CD4-positive, alpha-beta T cell treated with Interleukin-17A for 1 hour (primary cell): ENCODE measurements around the gene TPCN2.

Source experiments
- DNase-seq: peaks from one replicate; pipeline ENCODE4 v3.0.0-alpha.2; 2020

The TPCN2 gene

DNA sequence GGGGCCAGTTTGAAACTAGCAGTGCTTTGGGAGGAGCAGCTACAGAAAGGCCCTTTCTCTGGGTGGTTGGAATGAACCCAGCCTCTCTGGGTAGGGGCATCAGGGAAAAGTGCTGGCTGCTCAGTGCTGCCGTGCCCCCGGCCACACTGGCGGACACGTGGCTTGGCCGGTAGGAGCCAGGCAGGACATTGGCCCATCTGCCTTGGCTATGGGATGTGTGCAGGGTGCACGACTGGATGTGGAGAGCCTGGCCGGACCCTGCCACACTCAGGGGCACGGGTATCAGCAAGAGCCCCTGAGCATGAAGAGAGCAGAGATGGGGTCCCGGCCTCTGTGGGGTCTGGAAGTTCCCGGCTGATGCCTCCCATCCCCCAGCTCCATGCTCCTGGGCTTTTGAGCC lies 46.6 kb downstream of the TPCN2 start:
- DNase-seq, result no peak

DNA sequence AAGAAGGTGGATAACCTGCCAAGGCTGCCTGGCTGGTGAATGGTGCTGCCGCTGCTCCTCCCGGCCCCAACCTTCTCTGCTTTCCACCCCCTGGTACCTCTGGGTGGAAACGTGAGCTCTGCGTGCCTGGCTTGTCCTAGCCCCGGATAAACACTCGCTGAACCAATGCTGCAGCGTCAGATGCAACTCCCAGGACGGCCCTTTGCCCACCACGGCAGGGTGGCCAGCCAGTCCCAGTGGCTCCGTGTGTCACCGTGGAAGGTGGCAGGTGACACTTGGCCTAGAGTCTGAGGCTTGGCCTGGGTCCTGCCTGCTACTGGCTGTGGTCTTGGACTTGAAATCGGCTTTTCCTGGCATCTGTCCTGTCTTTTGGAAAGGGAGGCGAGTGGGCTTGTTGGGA lies 47.7 kb downstream of the TPCN2 start:
- DNase-seq, result no peak

DNA sequence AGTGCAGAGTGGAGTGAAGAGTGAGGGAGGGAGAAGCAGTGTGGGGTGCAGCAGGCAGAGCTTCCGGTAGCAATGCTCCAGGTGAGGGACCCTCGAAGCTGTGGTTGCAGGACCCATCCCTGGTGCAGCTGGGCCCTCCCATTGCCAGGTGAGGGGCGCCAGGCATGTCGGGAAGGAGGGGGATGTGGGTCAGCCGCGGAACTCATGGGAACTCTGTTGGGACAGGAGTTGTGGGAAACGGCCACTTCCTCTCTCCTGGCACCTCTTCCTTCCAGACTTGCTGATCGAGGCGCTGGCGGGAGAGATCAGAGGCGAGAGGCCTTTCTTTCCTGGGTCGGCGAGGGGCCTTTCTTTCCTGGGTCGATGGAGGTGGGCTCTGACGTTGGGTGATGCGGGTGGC lies 48.5 kb downstream of the TPCN2 start:
- no peak for DNase-seq

DNA sequence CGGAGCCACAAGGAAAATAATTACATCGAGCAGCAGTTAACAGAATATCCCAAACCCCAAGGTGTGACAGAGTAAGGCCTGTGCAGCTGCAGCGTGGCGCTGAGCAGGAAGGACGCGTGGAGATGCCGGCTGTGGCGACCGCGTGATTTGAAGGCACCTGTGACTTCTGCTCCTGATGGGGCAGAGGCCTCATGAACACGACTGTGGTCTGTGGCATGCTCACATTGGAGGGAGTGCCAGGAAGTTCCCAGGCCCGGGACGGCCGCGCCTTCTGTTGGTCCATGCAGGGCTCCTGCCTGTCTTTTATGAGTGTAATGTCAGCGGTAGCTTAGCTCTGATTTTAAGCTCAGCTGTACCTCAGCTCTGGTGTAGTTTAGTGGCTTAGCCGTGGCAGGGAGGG lies 50.4 kb downstream of the TPCN2 start:
- DNase-seq, result no peak

DNA sequence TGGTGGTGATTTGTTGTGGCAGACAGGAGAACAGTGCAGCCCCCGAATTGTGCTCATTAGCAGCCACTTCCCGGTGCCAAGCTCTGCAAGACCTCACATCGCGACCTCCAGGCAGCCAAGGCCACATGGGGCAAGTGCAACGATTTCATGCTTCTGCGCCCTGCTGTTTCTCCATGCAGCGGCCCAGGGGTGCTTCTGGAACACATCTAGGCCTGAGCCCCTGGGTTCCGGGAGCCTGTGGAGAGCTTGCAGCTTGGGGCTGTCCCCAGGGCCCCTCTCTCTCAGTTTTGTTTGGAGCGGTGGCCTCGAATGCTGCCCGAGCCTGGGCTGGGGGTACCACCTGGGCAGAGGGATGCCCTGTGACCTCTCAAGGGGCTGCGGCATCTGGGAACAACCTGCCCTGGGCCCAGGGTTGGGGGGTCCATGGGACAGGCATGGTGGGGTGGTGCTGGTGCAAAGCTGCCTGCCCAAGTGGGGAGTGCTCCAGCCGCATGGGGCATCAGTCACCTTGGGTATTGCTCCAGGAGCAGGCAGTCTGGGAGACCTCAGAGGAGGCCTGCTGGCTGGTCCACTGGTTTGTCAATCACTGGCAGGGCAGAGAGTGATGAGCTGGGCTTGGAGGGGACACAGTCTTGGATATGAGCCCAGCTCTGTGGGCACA lies 51.9 kb downstream of the TPCN2 start:
- no peak for DNase-seq

DNA sequence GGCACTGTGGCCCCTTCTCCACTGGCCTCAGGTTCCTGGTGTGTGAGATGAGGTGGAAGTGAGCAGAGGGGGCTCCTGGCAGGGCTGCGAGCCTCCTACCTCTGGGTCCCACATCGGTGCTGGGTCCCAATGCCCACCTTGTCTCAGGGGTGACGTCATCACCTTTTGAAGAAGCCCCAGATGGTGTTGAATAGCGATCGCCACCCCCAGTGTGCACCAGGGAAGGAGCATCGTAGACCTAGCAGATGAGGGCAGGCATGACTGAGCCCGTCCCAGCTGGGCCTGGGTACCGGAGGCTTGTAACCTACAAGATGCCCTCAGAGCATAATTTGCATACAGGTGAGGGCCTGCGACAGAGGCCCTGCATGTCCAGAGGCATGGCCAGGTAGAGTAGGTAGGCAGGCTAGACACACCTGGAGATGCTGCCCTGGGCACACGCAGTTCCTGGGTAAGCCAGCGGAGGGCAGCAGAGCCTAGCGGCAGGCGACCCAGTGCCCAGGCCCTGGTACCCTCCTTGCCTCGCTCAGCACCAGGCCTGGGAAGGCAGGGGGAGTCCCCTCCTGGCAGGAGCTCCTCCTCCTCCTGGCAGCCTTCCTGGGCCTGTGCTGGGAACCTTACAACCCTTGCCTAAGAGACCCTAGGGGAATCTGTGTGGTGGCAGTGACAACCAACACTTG lies 52.5 kb downstream of the TPCN2 start:
- DNase-seq, result peak; percentile 76

DNA sequence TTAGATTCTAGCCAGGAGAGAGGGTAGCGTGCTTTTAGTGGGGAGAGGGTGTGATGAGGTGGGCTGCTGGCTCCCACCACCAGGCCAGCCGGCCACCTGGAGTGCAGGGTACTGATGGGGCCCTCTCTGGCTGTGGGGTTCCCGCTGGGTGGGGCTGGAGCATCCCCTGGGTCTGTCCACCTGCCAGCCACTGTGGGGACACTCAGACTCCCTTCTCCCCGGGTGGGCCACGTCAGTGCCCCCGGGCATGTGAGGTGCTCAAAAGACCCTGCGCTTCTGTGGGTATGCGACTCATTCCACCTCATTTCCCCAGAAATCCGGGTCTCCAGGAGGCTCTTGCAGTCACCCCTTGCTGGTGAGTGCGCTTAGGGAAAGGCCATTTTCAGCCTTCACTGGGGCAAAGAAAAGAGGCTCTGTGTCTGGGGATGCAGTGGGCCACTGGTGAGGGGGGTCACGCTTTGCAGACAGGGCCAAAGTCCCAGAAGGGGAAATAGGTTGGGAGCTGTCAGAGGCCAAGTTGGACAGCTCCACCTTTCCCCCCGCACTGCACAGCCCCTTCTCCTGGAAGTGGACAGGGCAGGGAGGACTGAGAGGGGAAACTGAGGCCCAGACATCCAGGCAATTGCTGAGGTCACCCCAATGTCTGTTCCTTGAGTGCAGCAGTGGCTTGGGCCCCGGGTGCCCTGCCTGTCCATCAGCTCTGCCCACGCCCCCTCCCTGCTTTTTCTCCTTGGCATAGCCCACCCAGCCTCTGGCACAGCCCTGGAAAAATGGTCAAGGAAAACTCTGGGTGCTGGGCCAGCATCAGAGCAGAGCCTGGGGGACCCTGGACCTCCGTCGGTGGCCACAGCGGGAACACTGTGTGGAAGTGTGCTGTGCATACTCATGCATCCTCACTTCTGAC lies 53.3 kb downstream of the TPCN2 start:
- no peak for DNase-seq

DNA sequence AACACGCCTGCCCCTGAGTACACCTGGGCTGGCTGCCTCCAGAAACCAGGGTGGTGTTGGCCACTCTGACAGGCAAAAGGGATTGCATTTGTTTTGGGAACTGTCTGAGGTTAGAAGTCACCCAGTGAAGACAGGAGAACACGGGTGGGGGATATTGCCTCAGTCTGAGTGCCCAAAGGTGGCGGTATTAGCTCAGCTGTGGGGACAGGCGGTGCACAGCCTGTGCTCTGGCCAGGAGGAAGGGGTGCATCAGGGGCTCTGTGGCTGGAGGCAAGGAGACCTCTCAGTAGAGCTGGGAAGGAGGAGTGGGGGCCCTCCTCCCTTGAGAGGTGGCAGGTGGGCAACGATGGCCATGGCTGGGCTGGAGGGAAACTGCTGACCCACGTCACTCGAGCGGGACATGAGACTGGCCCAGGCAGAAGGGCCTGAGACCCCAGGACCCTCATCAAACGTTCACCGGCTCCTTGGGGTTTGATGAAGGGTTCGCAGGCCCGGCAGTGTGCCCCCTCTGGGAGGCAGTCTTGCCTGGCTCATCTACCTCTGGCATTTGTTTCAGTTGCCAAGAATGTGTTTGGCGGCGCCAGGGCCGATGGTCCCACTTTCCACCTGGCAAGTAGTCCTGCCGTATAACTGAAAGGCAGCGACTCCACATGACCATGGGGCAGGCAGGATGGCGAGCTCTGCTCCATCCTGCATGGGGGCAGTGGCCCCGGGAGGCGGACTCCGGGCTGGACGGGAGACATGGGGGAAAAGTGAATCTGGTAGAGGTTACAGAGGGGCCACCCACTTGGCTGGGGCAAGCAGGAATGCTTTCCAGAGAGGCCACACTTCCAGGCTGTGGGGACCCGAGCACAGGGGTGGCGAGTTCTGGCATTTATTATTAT lies 54.2 kb downstream of the TPCN2 start:
- no peak for DNase-seq

DNA sequence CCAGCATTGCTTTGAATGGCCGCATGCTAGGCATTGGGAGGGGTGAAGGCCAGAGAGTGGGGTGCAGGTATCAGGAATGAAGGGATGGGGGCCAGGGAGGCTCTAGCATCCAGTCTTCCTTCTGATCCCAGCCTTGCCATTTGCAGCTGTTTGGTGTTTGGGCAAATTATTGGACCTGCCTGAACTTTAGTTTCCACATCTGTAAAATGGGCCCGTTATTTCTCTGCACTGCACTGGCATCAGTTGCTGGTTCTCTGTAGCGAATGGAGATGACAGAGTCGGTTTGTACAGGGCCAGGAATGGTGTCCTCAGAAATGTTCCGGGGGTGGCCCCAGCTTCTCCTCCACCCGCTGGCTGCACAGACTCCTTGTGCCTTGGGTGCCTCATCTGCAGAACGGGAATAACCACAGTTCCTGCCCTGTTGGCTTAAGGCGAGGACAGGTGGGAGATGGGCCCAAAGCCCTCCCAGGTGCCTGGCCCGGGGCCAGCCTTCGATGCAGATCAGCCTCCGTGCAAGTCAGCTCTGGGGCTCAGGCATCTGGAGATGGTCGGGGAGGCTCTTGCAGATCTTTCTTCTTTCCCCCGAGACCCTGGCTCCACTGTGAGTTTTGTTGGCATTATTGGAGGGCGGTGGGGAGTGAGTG lies 55.6 kb downstream of the TPCN2 start:
- DNase-seq, result no peak

DNA sequence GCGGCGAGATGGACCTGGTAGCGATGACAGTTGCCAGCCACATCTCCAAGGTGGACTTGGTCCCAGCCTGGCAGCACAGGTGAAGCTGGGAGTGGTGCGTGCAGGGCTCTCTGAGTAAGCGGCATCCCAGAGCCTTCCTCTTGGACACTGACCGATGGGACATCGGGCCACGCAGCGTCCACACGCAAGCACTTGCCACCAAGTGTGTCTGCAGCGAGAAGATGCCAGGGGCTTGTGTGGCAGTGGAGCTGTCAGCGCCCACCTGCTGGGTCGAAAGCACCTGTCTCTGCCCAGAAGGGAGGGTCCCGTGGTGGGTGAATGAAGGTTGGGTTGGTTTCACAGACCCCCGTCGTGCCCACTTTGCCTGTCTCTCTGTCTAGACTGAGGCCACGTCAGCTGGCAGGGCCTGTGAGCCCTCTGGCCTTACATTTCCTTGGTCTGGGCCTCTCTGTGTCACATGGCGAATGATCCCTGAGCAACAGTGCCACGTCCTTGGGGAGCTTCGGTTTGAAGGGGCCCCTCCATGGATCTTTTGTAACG lies 56.2 kb downstream of the TPCN2 start:
- no peak for DNase-seq

DNA sequence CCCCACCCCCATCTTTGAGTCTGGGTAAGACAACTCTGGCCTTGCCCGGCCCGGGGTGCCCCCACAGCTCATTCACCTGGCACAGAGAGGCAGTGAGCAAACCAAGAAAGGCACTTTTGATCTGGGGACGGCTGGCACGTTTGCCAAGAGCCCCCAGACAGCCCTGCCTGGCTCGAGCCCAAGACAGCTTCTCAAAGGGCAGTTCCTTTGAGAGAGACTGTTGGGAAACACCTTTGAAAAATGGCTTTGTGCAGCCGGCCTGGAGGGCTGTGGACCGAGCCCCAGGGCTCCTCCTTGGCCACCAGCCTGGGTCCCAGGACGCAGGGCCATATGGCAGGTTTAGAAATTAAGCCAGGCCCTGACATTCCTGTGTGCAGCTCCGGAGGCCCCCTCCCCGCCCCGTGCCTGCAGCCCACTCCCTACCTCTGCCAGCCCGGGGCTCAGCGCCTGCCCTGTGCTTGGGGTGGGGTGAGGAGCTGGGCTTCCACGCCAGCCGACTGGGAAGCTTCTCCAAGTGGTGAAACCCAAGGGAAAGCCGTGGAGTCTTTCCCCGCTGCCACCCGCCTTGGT lies 56.8 kb downstream of the TPCN2 start:
- DNase-seq, result no peak

DNA sequence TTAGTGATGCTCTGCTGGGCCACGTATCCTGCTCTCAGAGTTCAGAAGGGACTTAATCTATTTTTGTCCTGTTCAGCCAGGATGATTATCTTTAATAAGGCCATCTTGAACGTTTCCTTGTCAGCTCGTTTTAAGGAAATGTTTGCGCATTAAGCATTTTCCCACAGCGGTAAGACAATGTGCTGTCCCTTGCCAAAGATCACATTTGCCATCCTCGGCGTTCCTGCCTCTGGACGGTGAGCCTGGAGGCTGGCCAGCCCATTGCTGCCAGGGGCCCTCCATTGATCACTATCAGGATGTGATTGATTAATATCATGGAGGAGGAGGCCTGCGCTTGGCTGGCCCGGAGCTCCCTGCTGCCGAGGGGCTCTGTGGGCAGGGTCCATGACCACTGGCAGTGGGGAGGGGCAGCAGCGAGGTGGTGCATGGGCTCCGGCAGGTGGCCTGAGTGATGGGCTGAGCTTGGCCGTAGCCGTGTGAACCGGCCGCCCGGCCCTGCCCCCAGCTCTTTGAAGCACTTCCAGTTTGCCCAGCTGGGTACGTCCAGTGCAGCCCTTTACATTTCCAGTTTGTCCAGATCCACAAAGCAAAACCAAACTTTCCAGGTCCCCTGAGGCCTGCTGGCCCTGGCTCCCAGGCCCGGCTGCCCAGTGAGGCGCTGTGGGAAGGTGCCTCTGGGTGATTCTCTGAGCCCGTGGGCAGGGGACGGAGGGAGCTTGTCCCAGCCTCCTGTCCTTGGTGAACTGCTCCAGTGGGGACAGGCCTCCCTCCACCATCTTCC lies 57.5 kb downstream of the TPCN2 start:
- no peak for DNase-seq

DNA sequence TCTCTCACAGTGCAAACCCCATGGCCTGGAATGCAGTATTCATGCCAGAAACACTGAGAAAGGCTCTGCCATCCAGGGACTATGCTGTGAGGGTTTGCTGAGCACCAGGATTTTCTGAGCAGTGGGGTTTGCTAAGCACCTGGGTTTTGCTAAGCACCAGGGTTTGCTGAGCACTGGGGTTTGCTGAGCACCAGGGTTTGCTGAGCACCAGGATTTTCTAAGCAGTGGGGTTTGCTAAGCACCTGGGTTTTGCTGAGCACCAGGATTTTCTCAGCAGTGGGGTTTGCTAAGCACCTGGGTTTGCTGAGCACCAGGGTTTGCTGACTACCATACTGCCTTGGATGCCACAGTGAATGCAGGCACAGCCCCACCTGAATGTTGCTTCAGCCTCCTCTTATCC lies 58.7 kb downstream of the TPCN2 start:
- DNase-seq, result no peak

DNA sequence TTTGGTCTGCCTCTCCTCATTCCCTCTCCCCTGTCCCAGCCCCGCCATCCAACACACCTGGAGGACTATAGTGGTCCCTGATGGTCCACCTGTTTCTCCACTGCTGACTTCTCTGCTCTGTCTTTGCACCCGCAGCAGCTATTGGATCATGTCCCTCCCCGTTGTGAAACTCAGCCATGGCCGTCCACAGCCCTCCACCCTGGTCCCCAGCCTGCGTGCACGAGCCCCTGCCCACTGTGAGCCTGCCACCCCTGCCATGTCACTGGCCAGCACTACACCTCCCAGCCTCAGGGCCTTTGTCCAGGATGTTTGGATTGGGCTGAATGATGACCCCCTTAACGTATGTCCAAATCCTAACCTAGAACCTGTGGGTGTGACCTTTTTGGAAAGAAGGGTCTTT lies 59.3 kb downstream of the TPCN2 start:
- no peak for DNase-seq

DNA sequence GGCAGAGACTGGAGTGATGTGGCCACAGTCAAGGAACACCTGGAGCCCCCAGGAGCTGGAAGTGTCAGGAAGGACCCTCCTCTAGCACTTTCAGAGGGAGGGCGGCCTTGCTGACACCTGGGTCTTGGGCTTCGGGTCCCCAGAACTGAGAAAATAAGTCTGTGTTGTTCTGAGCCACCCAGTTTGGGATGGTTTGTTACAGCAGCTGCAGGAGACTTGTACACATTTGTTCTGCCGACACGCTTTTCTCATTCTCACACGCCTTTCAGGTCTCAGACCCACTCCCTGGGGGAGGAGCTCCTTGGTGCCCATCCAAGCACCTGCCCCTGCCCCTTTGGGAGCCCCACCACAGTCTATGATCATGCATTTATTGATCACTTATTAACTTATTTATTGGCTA lies 59.8 kb downstream of the TPCN2 start:
- no peak for DNase-seq

DNA sequence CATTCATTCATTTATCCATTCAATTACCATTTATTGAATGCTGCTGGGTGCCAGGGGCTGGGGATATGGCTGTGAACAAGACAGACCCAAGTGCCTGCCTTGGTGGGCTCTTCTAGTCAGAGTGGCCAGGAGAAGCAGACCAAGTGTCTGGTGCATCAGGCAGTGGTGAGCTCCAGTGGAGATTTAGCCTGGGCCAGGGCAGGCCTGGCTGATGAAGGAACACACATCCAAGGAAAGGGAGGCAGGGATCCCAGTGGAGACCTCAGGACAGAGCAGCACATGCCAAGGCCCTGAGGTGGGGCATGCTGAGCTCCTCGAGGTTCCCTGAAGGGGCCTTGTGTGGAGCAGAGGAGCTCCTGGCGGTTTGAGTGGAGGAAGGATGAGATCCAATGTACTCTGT lies 60.4 kb downstream of the TPCN2 start:
- no peak for DNase-seq

DNA sequence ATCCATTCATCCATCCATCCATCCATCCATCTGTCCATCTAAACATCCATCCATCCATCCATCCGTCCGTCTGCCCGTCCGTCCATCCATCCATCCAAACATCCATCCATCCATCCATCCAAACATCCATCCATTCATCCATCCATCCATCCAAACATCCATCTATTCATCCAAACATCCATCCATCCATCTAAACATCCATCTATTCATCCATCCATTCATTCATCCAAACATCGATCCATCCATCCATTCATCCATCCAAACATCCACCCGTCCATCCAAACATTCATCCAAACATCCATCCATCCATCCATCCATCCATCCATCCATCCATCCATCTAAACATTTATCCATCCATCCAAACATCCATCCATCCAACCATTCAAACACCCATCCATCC lies 61.7 kb downstream of the TPCN2 start:
- DNase-seq, result no peak

DNA sequence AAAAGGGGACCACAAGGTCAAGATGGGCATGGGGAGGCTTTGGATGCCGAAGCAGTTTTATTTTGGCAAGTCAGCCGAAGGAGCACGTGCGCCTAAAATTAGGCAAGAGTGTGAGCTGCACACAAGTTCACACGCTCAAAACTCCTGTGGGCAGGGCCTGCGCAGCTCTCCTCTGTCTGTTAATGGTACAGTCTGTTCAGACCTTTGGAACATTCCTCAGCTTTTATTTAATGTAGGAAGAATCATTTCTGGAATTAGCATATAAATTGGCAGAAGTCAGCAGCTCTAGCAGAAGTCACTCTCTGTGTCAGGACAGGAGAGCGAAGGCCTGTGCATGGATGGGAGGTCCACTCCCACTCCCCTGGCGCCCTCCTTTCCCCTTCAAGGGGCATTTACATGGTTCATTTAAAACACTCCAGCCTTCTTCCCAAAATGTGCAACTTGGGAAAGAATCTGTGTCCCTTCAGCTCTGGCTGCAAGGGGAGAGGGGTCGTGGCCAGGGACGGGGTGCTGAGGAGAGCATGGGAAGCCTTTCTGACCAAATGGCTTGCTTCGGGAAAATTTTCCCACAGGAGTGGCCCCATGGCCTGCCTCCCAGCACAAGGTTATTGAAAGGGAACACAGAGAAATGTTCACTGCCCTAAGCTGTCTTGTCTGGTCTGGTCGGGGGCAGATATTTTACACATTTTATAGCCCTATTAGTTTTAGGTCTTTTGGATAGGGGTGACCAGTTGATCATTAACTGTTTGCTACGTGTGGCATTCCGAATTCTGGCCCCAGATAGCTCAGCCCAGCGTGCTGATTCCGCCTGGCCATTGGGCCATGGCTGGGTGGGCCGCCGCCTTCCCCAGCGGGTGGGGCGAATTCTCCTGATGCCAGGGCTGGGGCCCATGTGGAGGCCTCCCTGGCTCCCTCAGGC lies 63.2 kb downstream of the TPCN2 start:
- no peak for DNase-seq

DNA sequence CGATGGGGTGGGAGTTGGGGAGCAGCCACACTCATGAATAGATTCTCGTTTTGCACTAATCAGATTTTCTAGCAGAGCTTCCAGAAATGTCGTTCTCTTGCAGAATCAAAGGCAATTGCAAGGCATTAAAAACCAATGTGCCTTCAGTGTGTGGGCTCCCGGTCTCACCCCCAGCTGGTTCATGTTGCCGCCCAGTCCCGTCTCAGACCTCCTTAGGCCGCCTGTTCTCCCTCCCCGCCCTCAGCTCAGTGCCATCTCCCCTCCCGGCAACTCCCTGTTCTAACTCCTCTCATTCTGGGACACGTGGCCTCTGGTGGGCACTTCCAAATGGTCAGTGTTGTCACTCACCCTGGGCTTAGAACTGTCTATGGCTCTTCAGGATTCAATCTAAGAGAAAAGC lies 64.5 kb downstream of the TPCN2 start:
- no peak for DNase-seq
